Right atrium auricular region (tissue), 2 donors: ENCODE measurements around the gene ZNF518A. TPM values are rescaled to one million over a fixed set of nuclear protein-coding genes. Genes with fewer than 3 reads are reported as not detected.
"Not testable (repeated sequence)": the region's sequence is repeated elsewhere in the genome, so short reads cannot be mapped to it uniquely, and the experiment has no call there.

Source experiments
- DNase-seq: peaks from one replicate; pipeline ENCODE4 v3.0.0-alpha.2; 2019; ENCODE audit warnings: low spot score
- H3K27ac ChIP-seq, 2 donors: fragments of 200-600 bp; sonication (generic); 1 replicate in 1 of 2; 2 replicates in 1 of 2; pipeline ENCODE4 v1.5.1; 2016 to 2019
- H3K27me3 ChIP-seq, 2 donors: fragments of 200-600 bp; sonication (generic); one replicate each; pipeline versions ENCODE4 v1.5.1 to v1.6.0; 2017 to 2019
- H3K36me3 ChIP-seq: fragments of 200-600 bp; sonication (generic); one replicate; pipeline ENCODE4 v1.5.1; 2016
- H3K4me1 ChIP-seq, 2 donors: fragments of 200-600 bp; sonication (generic); one replicate each; pipeline versions ENCODE4 v1.5.1 to v1.6.0; 2017 to 2019
- H3K4me3 ChIP-seq, 2 donors: fragments of 200-600 bp; sonication (generic); 1 replicate in 1 of 2; 2 replicates in 1 of 2; pipeline ENCODE4 v1.5.1; 2017 to 2019; ENCODE audit warnings: mild to moderate bottlenecking in 1 of 2, moderate library complexity in 1 of 2
- H3K9me3 ChIP-seq, 2 donors: fragments of 200-600 bp; sonication (generic); one replicate each; pipeline ENCODE4 v1.5.1; 2019
- total RNA-seq, 2 donors: library from RNA; depleted of rRNA; stranded (reverse); fragments of >200 nt; gene quantifications; one replicate each; pipeline ENCODE4 v1.1.0, GENCODE V29; 2016
- TF ChIP-seq, protein P1 (sequence below), 2 donors: fragments of 200-600 bp; sonication (generic); IDR thresholded peaks; one replicate each; pipeline ENCODE4 v1.5.1; 2019; ENCODE audit warnings: antibody characterized with exemption in 2 of 2

Gene ZNF518A
- total RNA-seq, 2 donors from 2014 or later = 6.2 to 8.1 TPM

DNA sequence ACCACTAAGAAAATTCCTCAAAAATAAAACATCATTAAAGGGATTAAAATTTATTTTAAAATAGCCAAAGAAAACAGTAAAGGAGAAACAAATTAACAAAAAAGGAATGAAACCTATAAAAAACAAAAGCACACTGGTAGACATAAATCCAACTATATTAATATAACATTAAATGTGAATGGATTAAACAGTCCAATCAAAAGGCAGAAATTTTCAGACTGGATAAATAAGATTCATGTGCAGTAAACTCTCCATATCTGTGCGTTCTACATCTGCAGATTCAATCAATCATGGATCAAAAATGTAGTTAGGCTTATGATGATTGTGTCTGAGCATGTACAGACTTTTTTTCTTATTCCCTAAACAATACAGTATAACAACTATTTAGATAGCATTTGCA, 42.6 kb downstream of the ZNF518A start:
- Histone ChIP-seq H3K4me3 (no peak overlapping the region), H3K27me3 (no peaks in the 10 kb centered on the region), H3K9me3 (peaks cover 0 to 66% of the 10 kb centered on the region in 2 donors), H3K36me3 (no peaks in the 10 kb centered on the region), H3K4me1 (no peaks in the 10 kb centered on the region), H3K27ac (no peak overlapping the region)
- no peak for DNase-seq
- TF ChIP-seq, protein P1, sequence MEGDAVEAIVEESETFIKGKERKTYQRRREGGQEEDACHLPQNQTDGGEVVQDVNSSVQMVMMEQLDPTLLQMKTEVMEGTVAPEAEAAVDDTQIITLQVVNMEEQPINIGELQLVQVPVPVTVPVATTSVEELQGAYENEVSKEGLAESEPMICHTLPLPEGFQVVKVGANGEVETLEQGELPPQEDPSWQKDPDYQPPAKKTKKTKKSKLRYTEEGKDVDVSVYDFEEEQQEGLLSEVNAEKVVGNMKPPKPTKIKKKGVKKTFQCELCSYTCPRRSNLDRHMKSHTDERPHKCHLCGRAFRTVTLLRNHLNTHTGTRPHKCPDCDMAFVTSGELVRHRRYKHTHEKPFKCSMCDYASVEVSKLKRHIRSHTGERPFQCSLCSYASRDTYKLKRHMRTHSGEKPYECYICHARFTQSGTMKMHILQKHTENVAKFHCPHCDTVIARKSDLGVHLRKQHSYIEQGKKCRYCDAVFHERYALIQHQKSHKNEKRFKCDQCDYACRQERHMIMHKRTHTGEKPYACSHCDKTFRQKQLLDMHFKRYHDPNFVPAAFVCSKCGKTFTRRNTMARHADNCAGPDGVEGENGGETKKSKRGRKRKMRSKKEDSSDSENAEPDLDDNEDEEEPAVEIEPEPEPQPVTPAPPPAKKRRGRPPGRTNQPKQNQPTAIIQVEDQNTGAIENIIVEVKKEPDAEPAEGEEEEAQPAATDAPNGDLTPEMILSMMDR (IDR thresholded peaks at IDR 0.05) = no peak

DNA sequence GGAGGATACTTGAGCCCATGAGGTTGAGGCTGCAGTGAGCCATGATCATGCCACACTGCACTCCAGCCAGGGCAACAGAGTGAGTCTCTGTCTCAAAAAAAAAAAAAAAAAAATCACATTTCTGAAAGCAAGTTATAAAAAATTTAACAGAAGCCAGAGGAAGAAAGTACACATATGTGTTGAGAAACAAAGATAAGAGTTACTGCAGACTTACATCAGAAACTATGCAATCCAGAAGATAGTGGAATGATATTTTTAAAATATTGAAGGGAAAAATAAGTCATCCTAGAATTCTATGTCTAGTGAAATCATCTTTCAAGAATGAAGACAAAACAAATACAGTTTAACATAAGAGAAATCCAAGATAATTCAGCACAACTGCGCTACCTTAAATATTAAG, 46.9 kb downstream of the ZNF518A start:
- H3K36me3 ChIP-seq = no peaks in the 10 kb centered on the region
- TF ChIP-seq, protein P1 (IDR thresholded peaks at IDR 0.05) = no peak
- H3K27ac ChIP-seq = no peak overlapping the region
- H3K9me3 ChIP-seq = peaks cover 0 to 48% of the 10 kb centered on the region in 2 donors
- no peak for DNase-seq
- H3K4me3 ChIP-seq = no peak overlapping the region
- H3K4me1 ChIP-seq = no peaks in the 10 kb centered on the region
- H3K27me3 ChIP-seq = no peaks in the 10 kb centered on the region

DNA sequence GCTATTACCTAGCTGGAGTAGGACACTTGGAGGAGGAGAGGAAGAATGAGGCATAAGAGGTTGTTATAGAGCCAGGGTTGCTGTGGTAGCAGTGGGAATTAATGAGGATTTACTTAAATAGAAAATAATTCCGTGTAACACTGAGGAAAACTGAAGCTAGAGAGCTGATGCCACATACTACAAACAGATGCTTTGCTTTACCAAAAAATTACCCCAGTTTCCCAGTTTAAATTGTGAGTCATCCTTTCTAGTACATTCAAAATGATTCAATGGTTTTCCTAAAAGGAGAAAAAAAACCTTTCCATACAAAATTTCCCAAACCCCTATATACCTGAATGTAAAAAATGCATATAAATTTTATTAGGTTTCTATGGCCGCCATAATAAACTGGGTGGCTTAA, 58.3 kb downstream of the ZNF518A start:
- TF ChIP-seq, protein P1 (IDR thresholded peaks at IDR 0.05) = no peak
- no peaks in the 10 kb centered on the region for H3K27me3 ChIP-seq
- H3K4me1 ChIP-seq = no peaks in the 10 kb centered on the region
- no peaks in the 10 kb centered on the region for H3K36me3 ChIP-seq
- no peak overlapping the region for H3K27ac ChIP-seq
- DNase-seq = no peak
- H3K4me3 ChIP-seq = no peak overlapping the region
- peaks cover 0 to 6% of the 10 kb centered on the region in 2 donors for H3K9me3 ChIP-seq

DNA sequence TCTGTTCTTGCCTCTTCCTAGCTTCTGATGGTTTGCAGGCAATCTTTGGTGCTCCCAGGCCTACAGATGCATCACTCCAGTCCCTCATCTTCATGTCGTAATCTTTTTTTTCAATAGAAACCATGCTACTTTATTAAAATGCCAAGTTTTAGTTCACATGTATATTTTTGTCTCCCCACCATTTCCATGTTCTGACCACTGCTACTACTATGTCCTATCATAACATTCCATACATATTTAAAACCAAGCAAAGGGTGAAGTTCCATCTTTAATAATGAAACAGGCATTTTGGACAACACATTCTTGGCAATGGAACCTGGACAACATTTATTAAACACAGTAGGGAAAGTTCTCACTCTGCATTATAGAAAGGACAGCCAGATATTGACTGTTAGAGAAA, 58.8 kb downstream of the ZNF518A start:
- no peaks in the 10 kb centered on the region for H3K4me1 ChIP-seq
- no peak for DNase-seq
- no peak overlapping the region for H3K4me3 ChIP-seq
- no peaks in the 10 kb centered on the region for H3K27me3 ChIP-seq
- no peaks in the 10 kb centered on the region for H3K36me3 ChIP-seq
- H3K27ac ChIP-seq = no peak overlapping the region
- H3K9me3 ChIP-seq = peaks cover 0 to 3% of the 10 kb centered on the region in 2 donors
- TF ChIP-seq, protein P1 (IDR thresholded peaks at IDR 0.05) = no peak

DNA sequence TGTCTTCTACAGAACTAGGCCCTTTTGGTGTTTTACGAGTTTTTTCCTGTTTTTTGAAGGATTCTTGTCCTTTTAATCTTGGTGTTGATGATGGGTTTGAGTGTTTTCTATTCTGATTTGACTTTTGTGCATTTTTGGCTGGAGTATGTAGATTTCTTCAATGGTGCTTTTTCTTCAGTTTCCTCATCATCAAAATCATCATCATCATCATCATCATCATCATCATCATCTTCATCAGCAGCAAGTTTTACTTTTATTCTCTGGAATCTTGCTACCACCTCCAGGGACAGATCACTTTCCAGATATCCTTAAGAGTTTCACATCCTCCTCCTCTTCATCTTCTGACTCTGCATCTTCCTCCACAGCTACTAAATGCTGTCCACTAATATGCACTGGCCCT, 59.4 kb downstream of the ZNF518A start:
- H3K36me3 ChIP-seq, H3K9me3 ChIP-seq, H3K27ac ChIP-seq, H3K4me3 ChIP-seq, H3K4me1 ChIP-seq, DNase-seq, H3K27me3 ChIP-seq: not testable (repeated sequence)

DNA sequence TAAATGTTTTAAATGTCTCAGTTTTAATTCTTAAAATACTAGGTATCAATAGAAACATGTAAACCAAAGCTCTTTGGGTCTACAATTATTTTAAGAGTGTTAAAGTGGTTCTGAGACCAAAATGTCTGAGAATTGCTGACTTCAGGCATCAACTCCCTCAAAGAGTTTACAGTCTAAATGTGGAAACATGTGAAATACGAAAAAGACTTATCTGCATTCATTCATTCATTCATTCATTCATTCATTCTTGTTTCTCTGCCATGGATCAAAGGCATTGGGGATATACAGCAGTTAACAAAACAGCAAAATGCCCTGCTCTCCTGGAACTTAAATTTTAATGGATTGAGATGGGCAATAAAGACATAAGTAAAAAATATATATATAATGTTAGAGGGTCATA, 71.4 kb downstream of the ZNF518A start:
- DNase-seq = no peak
- no peaks in the 10 kb centered on the region for H3K36me3 ChIP-seq
- H3K9me3 ChIP-seq = no peaks in the 10 kb centered on the region
- no peaks in the 10 kb centered on the region for H3K4me1 ChIP-seq
- no peaks in the 10 kb centered on the region for H3K27me3 ChIP-seq
- TF ChIP-seq, protein P1 (IDR thresholded peaks at IDR 0.05) = no peak
- no peak overlapping the region for H3K4me3 ChIP-seq
- no peak overlapping the region for H3K27ac ChIP-seq
